Ishikawa (cell line): ENCODE measurements around the gene PACSIN1.

Experiments used
- CEBPB ChIP-seq: IDR thresholded peaks from 2 replicates; pipeline ENCODE4 v1.6.1; 2012
- CREB1 ChIP-seq: IDR thresholded peaks from 2 replicates; pipeline ENCODE4 v1.6.1; 2012; ENCODE audit warnings: low read depth
- EGR1 ChIP-seq: IDR thresholded peaks from 2 replicates; pipeline ENCODE4 v1.6.1; 2012
- EP300 ChIP-seq: IDR thresholded peaks from 2 replicates; pipeline ENCODE4 v1.6.1; 2012; ENCODE audit warnings: borderline replicate concordance
- FOXM1 ChIP-seq: IDR thresholded peaks from 2 replicates; pipeline ENCODE4 v1.6.1; 2012; ENCODE audit warnings: low read depth, borderline replicate concordance
- NFIC ChIP-seq: IDR thresholded peaks from 2 replicates; pipeline ENCODE4 v1.6.1; 2012
- RAD21 ChIP-seq: IDR thresholded peaks from 2 replicates; pipeline ENCODE4 v1.6.1; 2012; ENCODE audit warnings: low read depth
- TAF1 ChIP-seq: IDR thresholded peaks from 2 replicates; pipeline ENCODE4 v1.6.1; 2012; ENCODE audit warnings: low read depth, mild to moderate bottlenecking
- TCF12 ChIP-seq: IDR thresholded peaks from 2 replicates; pipeline ENCODE4 v1.6.1; 2012; ENCODE audit warnings: low read depth
- TEAD4 ChIP-seq: IDR thresholded peaks from 2 replicates; pipeline ENCODE4 v1.6.1; 2012
- YY1 ChIP-seq: IDR thresholded peaks from 2 replicates; pipeline ENCODE4 v1.6.1; 2012; ENCODE audit warnings: low read depth
- ZBTB7A ChIP-seq: IDR thresholded peaks from 2 replicates; pipeline ENCODE4 v1.6.1; 2012; ENCODE audit warnings: low read depth
- TF ChIP-seq, protein P1 (sequence below): IDR thresholded peaks from 2 replicates; pipeline ENCODE4 v1.6.1; 2012
- TF ChIP-seq, protein P2 (sequence below): IDR thresholded peaks from 2 replicates; pipeline ENCODE4 v1.6.1; 2012; ENCODE audit warnings: low read depth, mild to moderate bottlenecking
- TF ChIP-seq, protein P3 (sequence below): IDR thresholded peaks from 2 replicates; pipeline ENCODE4 v1.6.1; 2012

Gene PACSIN1

DNA sequence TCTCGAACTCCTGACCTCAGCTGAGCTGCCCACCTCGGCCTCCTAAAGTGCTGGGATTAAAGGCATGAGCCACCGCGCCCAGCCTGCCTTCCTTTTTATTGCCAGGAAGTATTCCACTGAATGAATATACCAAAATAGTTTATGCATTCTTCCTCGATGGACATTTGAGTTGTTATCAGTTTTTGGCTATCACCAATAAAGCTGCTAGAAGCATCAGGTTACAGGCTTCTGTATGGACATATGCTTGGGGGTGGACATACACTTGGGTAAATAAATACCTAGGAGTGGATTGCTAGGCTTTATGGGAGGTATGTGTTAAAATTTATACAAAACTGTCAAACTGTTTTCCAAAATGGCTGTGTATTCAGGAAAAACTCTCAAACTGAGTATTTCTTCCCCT is 30.0 kb upstream of the PACSIN1 start:
- TF ChIP-seq TCF12 (no peak), RAD21 (no peak), FOXM1 (no peak), TAF1 (no peak), EGR1 (no peak), YY1 (no peak), NFIC (no peak), CEBPB (no peak), EP300 (no peak), TEAD4 (no peak), ZBTB7A (no peak), CREB1 (no peak)
- TF ChIP-seq, protein P1, sequence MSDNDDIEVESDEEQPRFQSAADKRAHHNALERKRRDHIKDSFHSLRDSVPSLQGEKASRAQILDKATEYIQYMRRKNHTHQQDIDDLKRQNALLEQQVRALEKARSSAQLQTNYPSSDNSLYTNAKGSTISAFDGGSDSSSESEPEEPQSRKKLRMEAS: no peak
- TF ChIP-seq, protein P2, sequence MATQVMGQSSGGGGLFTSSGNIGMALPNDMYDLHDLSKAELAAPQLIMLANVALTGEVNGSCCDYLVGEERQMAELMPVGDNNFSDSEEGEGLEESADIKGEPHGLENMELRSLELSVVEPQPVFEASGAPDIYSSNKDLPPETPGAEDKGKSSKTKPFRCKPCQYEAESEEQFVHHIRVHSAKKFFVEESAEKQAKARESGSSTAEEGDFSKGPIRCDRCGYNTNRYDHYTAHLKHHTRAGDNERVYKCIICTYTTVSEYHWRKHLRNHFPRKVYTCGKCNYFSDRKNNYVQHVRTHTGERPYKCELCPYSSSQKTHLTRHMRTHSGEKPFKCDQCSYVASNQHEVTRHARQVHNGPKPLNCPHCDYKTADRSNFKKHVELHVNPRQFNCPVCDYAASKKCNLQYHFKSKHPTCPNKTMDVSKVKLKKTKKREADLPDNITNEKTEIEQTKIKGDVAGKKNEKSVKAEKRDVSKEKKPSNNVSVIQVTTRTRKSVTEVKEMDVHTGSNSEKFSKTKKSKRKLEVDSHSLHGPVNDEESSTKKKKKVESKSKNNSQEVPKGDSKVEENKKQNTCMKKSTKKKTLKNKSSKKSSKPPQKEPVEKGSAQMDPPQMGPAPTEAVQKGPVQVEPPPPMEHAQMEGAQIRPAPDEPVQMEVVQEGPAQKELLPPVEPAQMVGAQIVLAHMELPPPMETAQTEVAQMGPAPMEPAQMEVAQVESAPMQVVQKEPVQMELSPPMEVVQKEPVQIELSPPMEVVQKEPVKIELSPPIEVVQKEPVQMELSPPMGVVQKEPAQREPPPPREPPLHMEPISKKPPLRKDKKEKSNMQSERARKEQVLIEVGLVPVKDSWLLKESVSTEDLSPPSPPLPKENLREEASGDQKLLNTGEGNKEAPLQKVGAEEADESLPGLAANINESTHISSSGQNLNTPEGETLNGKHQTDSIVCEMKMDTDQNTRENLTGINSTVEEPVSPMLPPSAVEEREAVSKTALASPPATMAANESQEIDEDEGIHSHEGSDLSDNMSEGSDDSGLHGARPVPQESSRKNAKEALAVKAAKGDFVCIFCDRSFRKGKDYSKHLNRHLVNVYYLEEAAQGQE: no peak
- TF ChIP-seq, protein P3, sequence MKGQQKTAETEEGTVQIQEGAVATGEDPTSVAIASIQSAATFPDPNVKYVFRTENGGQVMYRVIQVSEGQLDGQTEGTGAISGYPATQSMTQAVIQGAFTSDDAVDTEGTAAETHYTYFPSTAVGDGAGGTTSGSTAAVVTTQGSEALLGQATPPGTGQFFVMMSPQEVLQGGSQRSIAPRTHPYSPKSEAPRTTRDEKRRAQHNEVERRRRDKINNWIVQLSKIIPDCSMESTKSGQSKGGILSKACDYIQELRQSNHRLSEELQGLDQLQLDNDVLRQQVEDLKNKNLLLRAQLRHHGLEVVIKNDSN: no peak

DNA sequence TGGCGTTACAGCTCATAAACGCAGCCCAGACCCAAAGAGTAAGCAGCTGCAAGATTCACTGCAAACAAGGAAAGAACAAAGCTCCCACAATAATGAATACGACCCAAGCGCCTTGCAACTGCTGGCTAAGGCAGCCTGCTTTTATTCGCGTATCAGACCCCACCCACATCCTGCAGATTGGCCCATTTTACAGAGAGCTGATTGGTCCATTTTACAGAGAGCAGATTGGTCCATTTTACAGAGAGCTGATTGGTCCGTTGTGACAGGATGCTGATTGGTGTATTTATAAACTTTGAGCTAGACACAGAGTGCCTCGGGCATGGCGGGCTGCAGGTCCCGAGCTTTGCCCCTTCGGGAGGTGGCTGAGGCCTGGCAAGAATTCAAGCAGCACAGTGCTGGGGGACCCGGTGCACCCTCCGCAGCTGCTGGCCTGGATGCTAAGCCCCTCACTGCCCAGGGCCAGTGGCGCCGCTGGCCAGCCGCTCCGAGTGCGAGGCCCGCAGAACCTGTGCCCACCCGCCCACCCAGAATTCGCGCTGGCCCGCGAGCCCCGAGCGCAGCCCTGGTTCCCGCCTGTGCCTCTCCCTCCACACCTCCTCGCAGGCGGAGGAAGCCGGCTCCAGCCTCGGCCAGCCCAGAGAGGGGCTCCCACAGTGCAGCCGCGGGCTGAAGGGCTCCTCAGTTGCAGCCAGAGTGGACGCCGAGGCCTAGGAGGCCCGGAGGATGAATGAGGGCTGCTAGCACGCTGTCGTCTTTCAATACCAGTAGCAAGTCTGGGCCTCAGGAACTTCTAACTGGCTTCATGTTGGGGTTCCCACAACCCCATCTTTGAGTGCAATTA is 28.9 kb upstream of the PACSIN1 start:
- no peak for TF ChIP-seq NFIC
- no peak for TF ChIP-seq RAD21
- no peak for TF ChIP-seq EGR1
- TF ChIP-seq EP300: no peak
- TF ChIP-seq, protein P2: no peak
- no peak for TF ChIP-seq FOXM1
- TF ChIP-seq, protein P3: no peak
- TF ChIP-seq, protein P1: no peak

DNA sequence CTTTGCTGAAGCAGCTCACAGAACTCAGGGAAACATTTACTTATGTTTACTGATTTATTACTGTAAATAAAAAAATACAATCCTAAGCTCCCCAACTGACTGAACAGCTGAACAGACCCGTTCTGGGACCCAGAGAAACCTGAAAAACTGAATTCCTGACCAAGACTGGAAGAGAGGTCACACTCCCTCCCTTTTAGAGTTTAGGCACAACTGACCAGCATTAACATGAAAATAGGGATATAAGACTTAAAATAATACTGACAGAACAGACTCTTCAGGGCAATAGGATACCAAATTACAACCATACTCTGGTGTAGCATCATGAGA is 28.3 kb upstream of the PACSIN1 start:
- TF ChIP-seq TAF1 (no peak), CREB1 (no peak), TEAD4 (no peak), RAD21 (no peak), CEBPB (no peak), ZBTB7A (no peak), EGR1 (no peak), TCF12 (no peak), FOXM1 (no peak), EP300 (no peak), NFIC (no peak), YY1 (no peak)
- TF ChIP-seq, protein P1: no peak
- TF ChIP-seq, protein P3: no peak
- TF ChIP-seq, protein P2: no peak

DNA sequence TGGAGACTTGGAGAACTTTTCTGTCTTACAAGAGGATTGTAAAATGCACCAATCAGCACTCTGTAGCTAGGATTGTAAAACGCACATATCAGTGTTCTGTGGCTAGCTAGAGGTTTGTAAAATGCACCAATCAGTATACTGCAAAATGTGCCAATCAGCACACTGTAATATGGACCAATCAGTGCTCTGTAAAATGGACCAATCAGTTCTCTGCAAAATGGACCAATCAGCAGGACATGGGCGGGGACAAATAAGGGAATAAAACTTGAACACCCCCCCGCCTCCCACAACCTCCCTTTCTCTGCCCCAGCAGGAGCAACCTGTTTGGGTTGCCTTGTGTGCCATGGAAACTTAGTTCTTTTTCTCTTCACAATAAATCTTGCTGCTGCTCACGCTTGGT is 27.2 kb upstream of the PACSIN1 start:
- TF ChIP-seq TEAD4 (no peak), NFIC (no peak), CEBPB (no peak), ZBTB7A (no peak), EP300 (no peak), TCF12 (no peak), YY1 (no peak), TAF1 (no peak), RAD21 (no peak), EGR1 (no peak), FOXM1 (no peak), CREB1 (no peak)
- TF ChIP-seq, protein P1: no peak
- TF ChIP-seq, protein P3: no peak
- TF ChIP-seq, protein P2: no peak
